ENCODE results near the gene PIWIL1.

PIWIL1 gene

GRCh38 chr12:130375296-130376287 lies 37.9 kb downstream of the PIWIL1 start:
- no peak for DNase-seq

- no peak for DNase-seq
Measured at GRCh38 chr12:130382818-130383217, 45.1 kb downstream of the PIWIL1 start.

GRCh38 chr12:130384234-130384633 lies 46.5 kb downstream of the PIWIL1 start:
- DNase-seq, result no peak

GRCh38 chr12:130385193-130385592 lies 47.5 kb downstream of the PIWIL1 start:
- DNase-seq, result no peak

- no peak for DNase-seq
Measured at GRCh38 chr12:130391186-130391585, 53.5 kb downstream of the PIWIL1 start.

GRCh38 chr12:130394906-130395305 lies 57.2 kb downstream of the PIWIL1 start:
- DNase-seq, result no peak

- DNase-seq, result no peak
Measured at GRCh38 chr12:130396667-130397066, 59.0 kb downstream of the PIWIL1 start.

GRCh38 chr12:130398100-130398848 lies 60.6 kb downstream of the PIWIL1 start:
- no peak for DNase-seq

- DNase-seq, result no peak
Measured at GRCh38 chr12:130401703-130402102, 64.0 kb downstream of the PIWIL1 start.

- DNase-seq, result no peak
Measured at GRCh38 chr12:130405332-130405731, 67.6 kb downstream of the PIWIL1 start.

- no peak for DNase-seq
Measured at GRCh38 chr12:130412384-130412783, 74.7 kb downstream of the PIWIL1 start.

- DNase-seq, result no peak
Measured at GRCh38 chr12:130413909-130414308, 76.2 kb downstream of the PIWIL1 start.

GRCh38 chr12:130414381-130414780 lies 76.7 kb downstream of the PIWIL1 start:
- no peak for DNase-seq

GRCh38 chr12:130418251-130418650 lies 80.6 kb downstream of the PIWIL1 start:
- DNase-seq, result no peak

- no peak for DNase-seq
Measured at GRCh38 chr12:130419116-130419515, 81.4 kb downstream of the PIWIL1 start.

GRCh38 chr12:130420071-130420470 lies 82.4 kb downstream of the PIWIL1 start:
- no peak for DNase-seq

GRCh38 chr12:130421896-130422295 lies 84.2 kb downstream of the PIWIL1 start:
- no peak for DNase-seq
